NCI-H526 (cell line): Measurements from ENCODE around the gene TTC3.

Source experiments
- DNase-seq, 2 experiments: peaks; one replicate each; lab custom pipeline; 2025; lab: John Stamatoyannopoulos, UW

The TTC3 gene

DNA sequence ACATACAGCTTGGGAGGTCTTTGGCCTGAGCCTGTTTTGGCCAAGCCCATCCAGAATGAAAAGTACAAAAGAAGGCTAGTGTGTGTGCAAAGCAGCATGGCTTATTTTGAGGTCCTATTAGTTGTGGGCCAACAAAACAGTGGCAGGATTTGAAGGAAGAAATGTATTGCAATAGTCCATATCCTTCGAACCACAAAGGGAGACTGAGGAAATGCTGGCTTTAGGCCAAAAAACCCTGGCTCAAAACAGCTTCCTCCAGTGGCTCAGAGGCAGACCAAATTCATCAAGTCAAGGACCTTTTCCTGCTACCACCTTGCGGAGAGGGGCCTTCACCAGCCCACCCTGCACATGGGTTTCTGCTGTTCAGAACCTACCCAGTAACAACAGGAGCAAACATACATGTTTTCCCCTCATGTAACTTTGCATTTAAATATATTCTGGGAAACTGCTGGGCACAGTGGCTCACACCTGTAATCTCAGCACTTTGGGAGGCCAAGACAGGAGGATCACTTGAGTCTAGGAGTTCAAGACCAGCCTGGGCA, 150.8 kb downstream of the TTC3 start:
- no peak for DNase-seq

DNA sequence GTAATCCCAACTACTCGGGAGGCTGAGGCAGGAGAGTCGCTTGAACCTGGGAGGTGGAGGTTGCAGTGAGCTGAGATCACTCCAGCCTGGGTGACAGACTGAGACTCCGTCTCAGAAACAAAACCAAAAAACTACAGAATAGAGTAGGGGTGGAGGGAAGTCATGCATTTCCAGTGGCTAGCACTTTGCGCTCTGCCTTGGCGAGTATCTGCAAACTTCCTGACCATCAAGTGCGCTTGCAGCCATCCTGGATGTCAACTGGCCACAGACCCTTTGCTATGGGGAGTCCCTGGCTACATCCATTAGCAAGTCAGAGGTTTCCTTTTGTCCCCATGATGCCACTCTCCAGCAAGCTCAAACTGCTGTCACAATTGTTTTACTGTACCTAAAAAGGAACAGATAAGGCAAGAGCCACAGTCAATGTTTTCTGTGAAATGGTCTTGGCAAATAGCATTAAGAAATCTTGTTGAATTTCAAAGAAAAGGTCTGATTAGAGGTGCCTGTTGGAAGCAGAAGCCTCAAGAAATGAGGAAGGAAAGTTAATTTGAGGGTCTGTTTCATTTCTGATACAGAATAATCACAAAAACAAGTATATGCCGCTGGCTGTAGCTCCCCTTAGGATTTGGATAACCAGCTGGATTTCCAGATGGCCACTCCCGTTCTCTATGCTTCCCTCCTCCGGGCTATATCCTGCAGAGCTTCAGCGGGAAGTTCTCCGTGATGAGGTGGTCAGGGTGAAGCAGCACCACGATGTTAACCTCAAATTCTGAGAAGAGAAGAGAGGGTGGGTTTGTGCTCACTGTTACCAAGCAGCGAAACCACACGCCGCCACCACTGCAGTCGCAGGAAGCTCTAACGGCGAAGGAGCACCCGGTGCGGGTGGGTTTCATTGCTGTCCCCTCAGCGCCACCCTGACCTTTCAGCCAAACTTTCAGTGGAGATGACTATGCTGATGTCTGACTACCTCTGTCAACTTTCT, 152.1 kb downstream of the TTC3 start:
- DNase-seq = no peak

GRCh38 chr21:37226041-37226920, 153.2 kb downstream of the TTC3 start:
- DNase-seq = no peak

DNA sequence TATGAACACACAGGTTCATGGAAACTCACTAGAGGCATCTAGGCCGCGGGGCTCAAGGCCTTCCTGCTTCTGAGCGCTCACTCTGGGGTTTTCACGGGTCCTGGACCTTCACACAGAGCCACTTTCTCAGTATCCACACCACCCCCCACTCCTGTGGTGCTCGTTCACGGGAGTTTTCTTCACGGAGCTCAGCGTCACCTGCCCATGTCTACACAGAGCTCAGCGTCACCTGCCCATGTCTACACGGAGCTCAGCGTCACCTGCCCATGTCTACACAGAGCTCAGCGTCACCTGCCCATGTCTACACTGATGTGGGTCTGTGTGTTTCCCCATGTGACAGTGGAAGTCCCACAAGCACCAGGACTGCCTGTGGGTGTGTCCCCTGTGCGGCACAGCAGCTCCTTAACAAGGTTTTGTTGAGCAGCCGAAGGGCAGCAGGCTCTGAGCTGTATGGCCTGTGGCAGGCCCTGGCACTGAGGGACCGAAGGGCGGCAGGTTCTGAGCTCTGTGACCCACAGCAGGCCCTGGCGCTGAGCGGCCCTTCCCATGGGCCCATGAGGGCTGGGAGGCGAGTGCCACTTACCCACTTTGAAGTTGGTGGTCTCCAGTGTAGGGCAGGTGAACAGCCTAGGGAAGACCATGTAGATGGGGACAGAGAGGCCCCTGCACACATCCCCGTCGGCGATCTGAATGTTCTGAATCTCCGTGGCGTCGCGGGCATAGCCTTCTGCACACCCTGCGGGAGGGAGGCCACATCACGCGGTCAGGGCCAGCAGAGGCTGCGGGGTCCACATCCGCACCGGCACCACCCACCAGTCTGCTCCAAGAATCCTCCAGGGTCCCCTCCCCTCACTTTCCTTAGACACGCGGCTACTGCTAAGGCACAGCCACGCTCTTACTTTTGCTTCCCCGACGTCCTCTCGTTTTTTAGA, 154.3 kb downstream of the TTC3 start:
- DNase-seq = no peak

DNA sequence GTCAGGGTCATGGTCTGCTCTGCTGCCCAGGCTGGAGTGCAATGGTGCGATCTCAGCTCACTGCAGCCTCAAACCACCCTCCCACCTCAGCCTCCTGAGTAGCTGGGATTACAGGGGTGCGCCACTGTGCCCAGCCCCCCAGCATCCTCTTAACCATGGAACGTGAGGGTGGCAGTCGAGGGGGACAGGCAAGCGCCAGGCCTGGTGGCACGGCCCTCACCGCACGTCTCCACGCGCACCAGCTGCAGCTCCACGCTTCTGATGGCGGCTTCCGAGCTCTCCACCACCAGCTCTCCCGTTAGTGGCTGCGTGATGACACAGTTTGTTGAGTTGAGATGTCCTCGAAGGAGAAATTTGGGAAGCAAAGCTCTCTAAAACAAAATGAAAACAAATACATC, 154.9 kb downstream of the TTC3 start:
- no peak for DNase-seq

DNA sequence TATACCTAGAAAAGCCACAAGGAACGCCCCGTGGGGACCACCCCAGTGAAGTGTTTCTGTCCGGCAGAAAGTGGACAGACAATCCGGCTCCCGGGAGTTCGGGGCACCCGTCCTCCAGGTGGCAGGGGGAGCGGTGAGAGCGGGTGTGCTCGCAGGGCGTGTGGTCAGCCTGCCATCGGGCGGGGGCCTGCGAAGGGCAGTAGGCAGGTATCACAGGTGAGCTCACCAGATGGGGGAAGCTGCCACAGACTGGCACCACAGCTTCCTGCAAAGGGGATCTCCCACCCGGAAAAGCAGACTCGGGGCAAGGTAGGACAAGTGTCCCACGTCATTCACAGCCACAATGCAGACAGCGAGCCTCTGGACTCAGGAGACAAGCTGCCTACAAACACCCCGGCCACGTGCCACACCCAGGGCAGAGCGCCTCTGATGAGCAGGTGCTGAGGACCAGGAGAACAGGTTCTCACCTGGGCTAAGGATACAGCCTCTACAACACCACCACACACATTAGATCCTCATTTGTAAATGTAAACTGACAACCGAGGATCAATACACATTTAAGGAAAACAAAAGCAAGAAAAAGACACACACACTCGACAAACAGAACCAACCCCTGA, 157.7 kb downstream of the TTC3 start:
- DNase-seq = peak in 1 of 2 experiments; percentile 17

DNA sequence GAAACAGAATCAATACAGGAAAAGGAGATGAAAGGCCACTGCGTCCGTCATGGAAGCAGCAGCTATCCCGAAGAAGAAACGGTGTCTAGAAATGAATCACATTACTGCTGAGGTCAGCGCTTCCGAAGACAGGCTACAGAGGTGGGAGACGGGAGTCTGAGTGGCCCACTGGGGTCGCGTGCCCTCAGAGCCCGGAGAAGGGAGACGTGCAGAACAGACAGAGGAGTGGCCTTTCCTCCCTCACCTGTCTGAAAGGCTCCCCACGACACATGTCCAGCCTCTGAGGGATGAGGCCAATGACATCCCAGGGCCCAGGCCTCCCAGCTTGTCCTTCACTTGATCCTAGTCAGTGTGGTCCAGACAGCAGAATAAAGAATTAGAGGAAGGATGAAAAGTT, 158.2 kb downstream of the TTC3 start:
- DNase-seq = no peak

- DNase-seq = no peak
These were observed 158.6 kb downstream of the TTC3 start for GRCh38 chr21:37231671-37232070.

DNA sequence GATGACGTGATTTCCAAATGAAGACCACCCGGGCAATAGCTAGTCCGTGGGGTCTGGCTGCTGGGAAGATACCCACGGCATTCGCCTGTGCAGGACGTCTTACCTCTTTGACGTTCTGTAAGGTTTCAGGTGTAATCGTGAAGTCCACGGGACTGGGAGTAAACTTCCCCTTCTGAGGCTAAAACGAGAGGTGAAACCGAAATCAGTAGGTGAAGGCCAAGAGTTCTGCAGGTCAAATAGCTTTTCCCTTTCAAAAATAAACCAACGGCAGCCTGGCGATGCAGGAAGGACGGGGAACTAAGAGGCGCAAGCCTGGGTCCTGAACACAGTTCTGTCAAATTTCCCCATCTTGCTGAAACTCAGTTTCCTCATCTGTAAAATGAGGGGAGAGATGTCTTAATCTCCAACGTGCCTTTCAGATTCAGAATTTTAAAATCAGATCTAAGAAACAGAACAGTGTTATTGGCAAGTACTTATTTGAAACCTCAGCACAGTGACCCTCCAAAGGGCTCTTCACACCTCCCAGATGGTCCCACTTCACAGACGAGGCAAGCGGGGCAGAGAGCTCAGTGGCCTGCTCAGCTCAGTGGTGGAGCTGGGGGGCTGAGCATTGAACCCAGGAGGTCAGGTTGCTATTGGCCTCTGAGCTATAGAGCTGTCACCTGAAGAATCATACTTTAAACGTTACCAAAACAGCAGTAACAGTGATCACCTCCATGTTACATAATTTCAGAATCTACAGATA, 159.4 kb downstream of the TTC3 start:
- no peak for DNase-seq

GRCh38 chr21:37233551-37234146, 160.6 kb downstream of the TTC3 start:
- no peak for DNase-seq

DNA sequence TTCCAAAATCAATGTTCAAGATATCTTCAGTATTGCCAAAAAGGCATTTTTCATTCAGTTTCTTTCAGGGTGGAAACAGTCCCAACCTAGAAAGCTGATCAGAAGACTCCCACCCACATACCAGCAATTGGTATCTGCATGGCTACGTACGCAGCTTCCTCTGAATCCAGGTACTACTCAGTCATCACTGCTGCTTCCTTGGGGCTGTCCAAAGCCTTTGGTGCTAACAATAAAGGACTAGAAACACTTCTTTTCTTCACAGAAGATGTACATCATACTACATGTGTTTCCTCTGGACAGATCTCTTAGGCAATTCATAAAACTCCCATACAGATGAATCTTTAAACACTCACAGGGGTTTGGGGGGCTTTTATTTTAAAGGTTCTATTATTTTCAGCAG, 164.3 kb downstream of the TTC3 start:
- DNase-seq = no peak

GRCh38 chr21:37237764-37238163, 164.7 kb downstream of the TTC3 start:
- no peak for DNase-seq

GRCh38 chr21:37240978-37241377, 167.9 kb downstream of the TTC3 start:
- no peak for DNase-seq

- no peak for DNase-seq
These were observed 168.4 kb downstream of the TTC3 start for GRCh38 chr21:37241426-37241825.

DNA sequence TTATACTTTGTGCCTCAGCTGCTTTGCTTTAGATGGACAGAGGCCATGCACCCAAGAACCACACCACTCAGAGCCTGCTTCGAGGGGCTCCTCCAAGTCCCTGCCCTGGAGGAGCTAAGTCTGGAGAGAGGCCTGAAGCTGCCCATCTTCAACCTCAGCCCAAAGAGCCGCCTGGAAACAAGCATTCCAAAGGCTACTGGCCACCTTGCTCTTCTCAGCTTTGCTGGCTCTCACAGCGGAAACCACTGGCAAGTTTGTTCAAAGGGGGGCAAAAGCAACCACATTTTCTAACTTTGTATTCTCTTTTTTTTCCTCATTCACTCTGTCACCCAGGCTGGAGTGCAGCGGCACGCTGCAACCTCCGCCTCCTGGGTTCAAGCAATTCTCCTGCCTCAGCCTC, 170.9 kb downstream of the TTC3 start:
- DNase-seq = no peak

- DNase-seq = no peak
These were observed 171.5 kb downstream of the TTC3 start for GRCh38 chr21:37244501-37245095.

DNA sequence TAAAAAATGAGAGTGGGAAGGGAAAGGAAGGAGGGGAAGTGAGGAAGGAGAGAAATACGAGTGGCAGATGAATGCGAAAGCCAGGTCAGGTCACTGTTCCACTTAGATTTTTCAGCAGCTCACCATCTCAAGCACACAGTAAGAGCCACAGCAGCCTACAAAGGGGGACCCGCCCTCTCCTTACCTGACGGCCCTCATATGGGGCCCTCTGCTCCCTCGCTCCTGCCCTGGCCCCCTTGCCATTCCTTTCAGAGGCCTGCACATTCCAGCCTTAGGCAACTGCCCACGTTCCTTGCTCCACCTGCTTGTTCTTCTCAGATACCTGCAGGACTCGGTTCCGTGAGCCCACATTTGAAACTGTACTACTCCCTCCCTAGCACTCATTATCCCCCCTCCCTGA, 172.1 kb downstream of the TTC3 start:
- no peak for DNase-seq

- DNase-seq = no peak
These were observed 175.2 kb downstream of the TTC3 start for GRCh38 chr21:37248298-37248697.

DNA sequence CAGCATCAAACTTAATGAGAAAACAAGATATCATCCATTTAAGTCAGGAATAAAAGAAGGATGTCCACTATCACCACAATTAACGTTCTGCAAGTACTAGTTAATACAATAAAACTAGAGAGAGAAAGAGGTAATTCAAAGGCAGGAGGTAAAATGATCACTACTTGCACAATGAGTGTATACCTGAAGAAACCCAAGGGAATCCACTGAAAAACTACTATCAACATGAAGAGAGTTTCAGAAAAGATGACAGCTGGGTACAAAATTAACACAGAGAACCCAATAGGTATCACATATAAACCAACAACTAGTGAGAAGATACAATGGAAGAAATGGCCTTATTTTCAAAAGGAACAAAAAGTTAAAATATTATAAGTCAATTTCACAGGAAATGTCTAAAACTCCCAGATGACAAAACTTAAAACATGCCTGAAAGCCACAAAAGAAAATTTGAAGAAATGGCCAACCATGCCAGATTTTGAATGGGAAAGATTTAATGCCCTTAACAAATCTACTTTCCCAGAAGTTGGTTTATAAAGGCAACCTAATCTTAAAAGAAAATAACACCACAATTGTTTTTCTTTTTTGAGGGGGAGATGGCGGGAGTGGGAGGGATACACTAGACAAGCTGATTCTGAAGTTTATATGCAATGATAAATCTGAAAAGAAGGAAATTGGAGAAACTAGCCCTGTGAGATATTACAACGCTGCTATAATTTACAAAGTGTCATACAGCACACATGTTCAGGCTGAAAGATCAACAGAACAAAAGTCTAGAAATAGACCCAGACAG, 176.3 kb downstream of the TTC3 start:
- no peak for DNase-seq
